ENCODE measurements around the gene C17orf100.

Gene C17orf100

GRCh38 chr17:6695051-6695450, 43.5 kb downstream of the C17orf100 start:
- DNase-seq: no peak

DNA sequence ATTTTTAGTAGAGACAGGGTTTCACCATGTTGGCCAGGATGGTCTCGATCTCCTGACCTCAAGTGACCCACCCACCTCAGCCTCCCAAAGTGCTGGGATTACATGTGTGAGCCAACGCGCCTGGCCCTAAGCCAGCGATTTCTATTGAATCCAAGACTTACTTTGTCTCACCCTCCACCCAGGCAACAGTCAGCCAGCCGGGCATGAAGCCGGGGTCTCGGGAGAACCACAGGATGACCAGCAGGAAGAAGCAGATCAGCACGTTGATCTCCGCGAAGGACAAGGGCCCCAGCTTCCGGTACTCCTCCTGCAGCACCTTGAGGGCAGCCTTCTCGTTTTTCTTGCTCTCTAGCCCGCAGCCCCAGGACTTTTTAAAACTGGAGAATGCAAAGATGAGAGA, 44.0 kb downstream of the C17orf100 start:
- no peak for DNase-seq

DNA sequence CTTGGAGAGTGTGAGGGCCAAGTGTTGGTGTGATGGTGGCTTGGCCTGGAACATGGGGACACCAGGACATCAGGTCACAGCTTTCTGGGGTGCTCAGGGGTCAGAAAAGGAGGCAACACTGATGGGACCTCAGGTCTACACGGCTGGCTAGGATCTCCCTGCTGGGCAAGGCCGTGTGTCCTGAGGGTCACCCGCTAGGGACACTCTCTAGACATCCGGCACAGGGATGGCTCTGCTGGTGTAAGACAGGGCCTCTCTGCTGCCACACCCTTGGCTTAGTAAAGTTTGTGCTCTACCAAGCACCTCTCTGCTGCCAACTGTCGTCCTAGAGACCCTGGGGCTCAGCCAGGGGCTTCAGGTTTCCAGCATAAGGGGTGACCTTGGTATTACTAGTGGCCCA, 45.3 kb downstream of the C17orf100 start:
- no peak for DNase-seq

DNA sequence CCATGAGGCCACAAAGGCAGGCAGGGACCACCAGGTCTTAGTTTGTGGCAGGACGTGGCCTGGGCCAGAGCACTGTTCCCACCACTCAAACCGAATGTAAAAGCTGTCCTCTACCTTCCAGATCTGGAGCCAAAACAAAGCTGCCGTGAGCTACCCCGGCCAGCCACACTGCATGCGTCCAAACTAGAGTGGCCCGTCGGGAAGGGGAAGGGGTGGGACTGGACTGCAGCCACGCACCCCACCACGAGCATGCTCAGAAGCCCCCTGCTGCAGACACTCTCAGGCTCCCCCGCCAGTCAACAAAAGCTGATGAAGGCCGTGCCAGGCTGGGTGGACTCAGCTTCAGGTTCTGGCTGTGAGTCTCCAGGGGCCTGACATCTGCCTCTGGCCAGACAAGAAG, 46.4 kb downstream of the C17orf100 start:
- DNase-seq: no peak

DNA sequence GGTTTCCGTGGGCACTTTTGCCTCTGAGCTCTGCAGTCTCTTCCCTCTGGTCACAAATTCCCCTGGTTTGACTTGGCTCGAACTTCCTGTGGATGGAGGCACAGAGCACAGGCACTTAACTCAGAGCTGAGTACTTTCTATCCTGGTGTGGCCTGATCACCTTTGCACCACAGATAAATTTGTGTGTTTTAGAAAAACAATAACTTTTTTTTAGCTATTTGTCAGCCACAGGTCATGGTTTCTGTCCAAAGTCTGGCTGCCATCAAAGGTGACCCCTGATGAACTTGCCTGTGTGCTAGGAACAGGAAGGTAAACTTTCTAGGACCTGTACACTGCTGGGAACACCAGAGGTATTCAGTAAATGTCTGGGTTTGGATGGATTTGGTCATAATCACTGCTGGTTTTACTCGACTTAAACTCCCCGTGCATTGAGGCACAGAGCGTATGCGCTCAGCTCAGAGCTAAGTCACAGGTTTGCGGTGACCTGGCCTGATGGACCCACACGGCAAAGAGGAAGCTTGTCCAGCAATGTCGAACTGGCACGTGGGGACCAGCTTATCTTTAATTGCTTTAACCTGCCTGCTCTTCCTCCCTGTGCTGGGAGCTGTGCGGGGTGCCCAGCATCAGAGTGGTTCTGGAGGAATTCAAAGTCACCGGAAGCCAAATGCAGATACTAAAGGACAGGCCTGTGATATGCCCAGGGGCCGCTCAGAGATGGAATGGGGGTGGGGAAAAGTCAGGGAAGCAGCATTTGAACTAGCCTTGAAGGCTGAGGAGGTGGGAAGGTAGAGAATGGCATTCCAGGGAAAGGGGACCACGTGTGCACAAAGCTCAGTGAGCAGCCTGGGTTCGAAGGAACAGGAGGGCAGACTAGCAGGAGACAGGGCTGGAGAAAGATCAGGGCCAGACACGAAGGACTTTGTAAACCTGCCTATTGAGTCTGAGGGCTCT, 48.7 kb downstream of the C17orf100 start:
- no peak for DNase-seq

GRCh38 chr17:6700948-6701307, 49.4 kb downstream of the C17orf100 start:
- DNase-seq: no peak

GRCh38 chr17:6701719-6702118, 50.2 kb downstream of the C17orf100 start:
- DNase-seq: no peak

- no peak for DNase-seq
Measured at GRCh38 chr17:6702567-6703215, 51.1 kb downstream of the C17orf100 start.

All from NK-92 treated with Interleukin-12 subunit alpha and Interleukin-12 subunit beta, amount 100 ng/mL, for 24 hours (cell line).